Epithelial cell of esophagus (primary cell): Measurements from ENCODE around the gene EPHB3.
A peak's percentile ranks its signal among the peaks of the same experiment; 100 is the strongest.

Experiments
- DNase-seq: peaks from one replicate; pipeline ENCODE4 v3.0.0; 2010; ENCODE audit warnings: low read depth
- H3K4me3 ChIP-seq: 2 replicates; pipeline ENCODE4 v1.5.1; 2011; ENCODE audit warnings: mild to moderate bottlenecking, low read length, control low read depth
- CTCF ChIP-seq: IDR thresholded peaks from 2 replicates; pipeline ENCODE4 v1.5.1; 2011; ENCODE audit warnings: low read depth, mild to moderate bottlenecking, low read length, control low read depth, inconsistent platforms; ENCODE audit not compliant: insufficient read depth; ENCODE audit errors: missing control alignments

EPHB3 gene

GRCh38 chr3:184560531-184560930 lies 1.1 kb upstream of the EPHB3 start:
- no peak for DNase-seq
- no peak overlapping the region for H3K4me3 ChIP-seq
- TF ChIP-seq CTCF: no peak

GRCh38 chr3:184561913-184562877 lies 610 bp downstream of the EPHB3 start:
- no peak for TF ChIP-seq CTCF
- H3K4me3 ChIP-seq: peak overlapping the region; percentile 45
- no peak for DNase-seq

GRCh38 chr3:184562878-184563560 lies 1.4 kb downstream of the EPHB3 start:
- no peak for DNase-seq
- TF ChIP-seq CTCF: no peak
- H3K4me3 ChIP-seq: peak overlapping the region; percentile 45

- TF ChIP-seq CTCF: no peak
- no peak for DNase-seq
- peak overlapping the region; percentile 45 for H3K4me3 ChIP-seq
These were observed 2.0 kb downstream of the EPHB3 start for GRCh38 chr3:184563561-184563925.

GRCh38 chr3:184563941-184564684 lies 2.5 kb downstream of the EPHB3 start:
- TF ChIP-seq CTCF: no peak

GRCh38 chr3:184564685-184565385 lies 3.2 kb downstream of the EPHB3 start:
- H3K4me3 ChIP-seq: peak overlapping the region; percentile 45
- TF ChIP-seq CTCF: no peak
- no peak for DNase-seq

More at GRCh38 chr3:184563941-184564684, 2.5 kb downstream of the EPHB3 start:
- peak overlapping the region; percentile 45 for H3K4me3 ChIP-seq
- DNase-seq: no peak
